Lower lobe of right lung (tissue), 1 donor: ENCODE results near the gene SBK3. TPM values are rescaled to one million over a fixed set of nuclear protein-coding genes. Genes with fewer than 3 reads are reported as not detected.

ENCODE experiments used
- total RNA-seq: library from RNA; stranded (reverse); fragmentation: NEBNext Ultra II Directional; extraction: Animal tissue kit (Norgen Biotek cat#: 25700); gene quantifications from one replicate; pipeline ENCODE4 v1.2.1, GENCODE V29; 2021
- donor health status: DM: no; HTN: yes; CAD: no; lungs with severe emphysema.

SBK3 gene
- total RNA-seq, 1 donor from 2014 or later = 0.80 TPM

Other genes starting within 250 kb of the SBK3 start
- gene TMEM150B, start 220.2 kb downstream of the SBK3 start, total RNA-seq = 45.5 TPM
- gene KMT5C, start 205.7 kb downstream of the SBK3 start, total RNA-seq = 14.7 TPM
- gene COX6B2, start 190.8 kb downstream of the SBK3 start, total RNA-seq = not detected
- not detected for gene GARIN5B, start 182.3 kb downstream of the SBK3 start, total RNA-seq
- not detected for gene IL11, start 175.1 kb downstream of the SBK3 start, total RNA-seq
- 16.2 TPM for gene TMEM190, start 168.7 kb downstream of the SBK3 start, total RNA-seq
- gene TMEM238, start 161.3 kb downstream of the SBK3 start, total RNA-seq = 16.4 TPM
- 1,501 TPM for gene RPL28, start 159.6 kb downstream of the SBK3 start, total RNA-seq
- 18.6 TPM for gene UBE2S, start 137.8 kb downstream of the SBK3 start, total RNA-seq
- not detected for gene SHISA7, start 102.2 kb downstream of the SBK3 start, total RNA-seq
- 28.6 TPM for gene ISOC2, start 83.9 kb downstream of the SBK3 start, total RNA-seq
- gene C19orf85, start 80.8 kb downstream of the SBK3 start, total RNA-seq = not detected
- gene ZNF628, start 68.9 kb downstream of the SBK3 start, total RNA-seq = 7.1 TPM
- 16.6 TPM for gene NAT14, start 60.4 kb downstream of the SBK3 start, total RNA-seq
- gene SSC5D, start 57.1 kb downstream of the SBK3 start, total RNA-seq = 4.7 TPM
- gene SBK2, start 8.4 kb downstream of the SBK3 start, total RNA-seq = not detected
- 12.7 TPM for gene ZNF579, start 35.3 kb upstream of the SBK3 start, total RNA-seq
- 14.3 TPM for gene FIZ1, start 54.0 kb upstream of the SBK3 start, total RNA-seq
- gene ZNF524, start 54.7 kb upstream of the SBK3 start, total RNA-seq = 33.4 TPM
- gene ZNF865, start 60.1 kb upstream of the SBK3 start, total RNA-seq = 16.5 TPM
- 7.1 TPM for gene ZNF784, start 79.0 kb upstream of the SBK3 start, total RNA-seq
- gene ZNF580, start 95.5 kb upstream of the SBK3 start, total RNA-seq = 35.2 TPM
- gene ZNF581, start 98.1 kb upstream of the SBK3 start, total RNA-seq = 22.7 TPM
- 11.6 TPM for gene CCDC106, start 102.7 kb upstream of the SBK3 start, total RNA-seq
- gene U2AF2, start 109.5 kb upstream of the SBK3 start, total RNA-seq = 143 TPM
- gene EPN1, start 129.7 kb upstream of the SBK3 start, total RNA-seq = 105 TPM
- not detected for gene NLRP9, start 192.9 kb upstream of the SBK3 start, total RNA-seq
- gene RFPL4A, start 213.6 kb upstream of the SBK3 start, total RNA-seq = not detected
- gene RFPL4AL1, start 223.6 kb upstream of the SBK3 start, total RNA-seq = not detected